NCI-H2227 (cell line): ENCODE measurements around the gene CAMK1D.

Experiments used
- DNase-seq: peaks from one replicate; lab custom pipeline; 2025; ENCODE audit not compliant: unreplicated experiment; lab: John Stamatoyannopoulos, UW

CAMK1D gene

GRCh38 chr10:12511651-12512050 is 162.3 kb downstream of the CAMK1D start:
- no peak for DNase-seq

DNA sequence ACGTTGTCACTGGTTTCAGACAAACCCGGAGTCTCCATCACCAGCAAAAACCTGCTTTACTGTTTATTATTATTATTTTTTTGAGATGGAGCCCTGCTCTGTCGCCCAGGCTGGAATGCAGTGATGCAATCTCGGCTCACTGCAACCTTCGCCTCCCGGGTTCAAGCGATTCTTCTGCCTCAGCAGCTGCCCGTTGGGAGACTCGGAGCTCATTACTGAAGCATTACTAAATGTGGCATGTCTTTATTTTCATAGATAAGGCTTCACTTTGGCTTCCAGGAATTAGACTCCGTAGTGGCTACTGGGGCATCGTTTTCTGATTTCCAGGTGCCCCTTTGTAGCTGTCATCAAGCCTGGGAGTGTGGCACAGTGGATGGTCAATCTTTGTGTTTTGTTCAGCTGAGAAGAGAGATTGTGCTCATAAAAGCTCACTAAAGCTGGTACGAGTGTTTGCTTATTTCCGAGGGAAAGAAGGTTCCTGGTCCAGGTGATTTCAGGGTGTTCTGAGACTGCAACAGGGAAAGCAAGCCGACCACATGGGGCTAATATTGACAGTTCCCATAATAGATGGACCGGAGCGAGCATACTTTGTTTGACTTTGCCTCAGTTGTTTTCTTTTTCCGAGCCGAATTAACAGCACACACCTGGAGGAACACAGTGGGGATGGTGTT is 163.1 kb downstream of the CAMK1D start:
- DNase-seq: no peak

- no peak for DNase-seq
Measured at GRCh38 chr10:12513003-12513365, 163.6 kb downstream of the CAMK1D start.

DNA sequence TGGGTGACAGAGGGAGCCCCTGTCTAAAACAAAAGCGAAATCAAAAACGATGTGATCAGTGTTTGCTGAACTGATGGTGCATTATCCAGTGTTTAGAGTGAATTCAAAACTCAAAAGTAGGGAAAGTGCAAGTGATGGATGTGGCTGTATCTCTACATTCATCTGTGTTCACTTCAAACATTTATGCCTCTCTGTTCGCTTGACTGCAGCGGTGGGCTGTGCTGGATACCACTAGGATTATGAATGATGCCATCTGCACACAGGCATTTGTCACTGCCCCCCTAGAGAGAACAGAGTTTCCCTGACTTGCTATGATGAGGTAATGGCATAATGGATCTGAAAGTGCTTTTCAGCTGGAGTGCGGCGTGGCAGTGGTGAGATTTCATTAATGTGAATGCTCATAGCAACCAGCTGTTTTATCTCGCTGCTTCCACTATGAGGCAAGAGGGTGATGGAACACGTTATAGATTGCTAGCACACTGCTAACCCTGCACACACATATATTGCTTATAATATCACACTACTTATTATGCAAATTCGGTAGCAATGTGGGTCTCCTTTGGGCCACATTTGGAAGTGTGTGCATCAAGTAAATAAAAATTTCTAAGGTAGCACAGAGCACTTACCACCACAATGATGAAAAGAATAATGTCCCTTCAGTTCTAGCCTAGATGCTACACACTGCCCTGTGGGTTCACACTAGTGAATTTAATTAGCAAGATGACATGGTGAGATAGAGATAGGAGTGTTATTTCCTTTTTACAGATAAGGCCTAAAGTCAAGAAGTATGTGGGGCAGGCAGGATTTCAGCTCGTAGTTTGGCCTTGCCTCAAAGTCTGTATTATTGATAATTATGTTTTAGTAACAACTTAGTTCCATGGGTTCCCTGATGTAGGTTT is 164.7 kb downstream of the CAMK1D start:
- peak; percentile 58 for DNase-seq

DNA sequence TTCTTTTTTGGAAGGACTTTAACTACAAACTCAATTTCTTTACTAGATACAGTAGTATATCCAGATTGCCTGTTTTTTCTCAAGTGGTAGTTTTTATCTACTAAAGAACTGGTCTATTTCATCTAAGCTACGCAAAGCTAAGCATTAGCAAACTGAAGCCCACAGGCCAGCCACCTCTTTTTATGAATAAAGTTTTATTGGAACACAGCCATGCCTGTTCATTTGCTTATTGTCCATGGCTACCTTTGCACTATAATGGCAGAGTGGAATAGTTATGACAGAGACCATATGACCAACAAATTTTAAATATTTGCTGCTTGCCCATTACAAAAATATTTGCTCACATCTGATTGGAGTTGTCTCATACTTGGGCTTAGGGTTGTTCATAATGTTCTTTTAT is 168.7 kb downstream of the CAMK1D start:
- DNase-seq: no peak

DNA sequence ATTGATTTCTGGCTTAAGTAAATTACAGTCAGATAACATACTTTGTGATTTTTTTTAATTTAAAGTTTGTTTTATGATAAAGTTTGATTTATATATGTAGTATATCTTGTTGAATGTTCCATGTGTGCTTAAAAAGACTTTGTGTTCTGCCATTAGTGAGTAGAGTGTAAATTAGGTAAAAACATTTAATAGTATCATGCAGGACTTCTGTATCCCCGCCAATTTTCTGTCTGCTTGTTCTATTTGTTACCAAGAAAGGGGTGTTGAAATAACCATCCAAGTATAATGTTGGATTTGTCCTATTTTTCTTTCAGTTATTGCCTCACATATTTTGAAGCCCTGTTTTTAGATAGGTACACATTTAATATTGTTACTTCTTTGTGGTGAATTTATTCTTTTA is 172.1 kb downstream of the CAMK1D start:
- no peak for DNase-seq

- no peak for DNase-seq
Measured at GRCh38 chr10:12526311-12526710, 177.0 kb downstream of the CAMK1D start.

- DNase-seq: no peak
Measured at GRCh38 chr10:12529976-12530375, 180.6 kb downstream of the CAMK1D start.

GRCh38 chr10:12531305-12532220 is 182.2 kb downstream of the CAMK1D start:
- DNase-seq: no peak

- no peak for DNase-seq
Measured at GRCh38 chr10:12533151-12533550, 183.8 kb downstream of the CAMK1D start.

- DNase-seq: no peak
Measured at GRCh38 chr10:12533723-12534122, 184.4 kb downstream of the CAMK1D start.

DNA sequence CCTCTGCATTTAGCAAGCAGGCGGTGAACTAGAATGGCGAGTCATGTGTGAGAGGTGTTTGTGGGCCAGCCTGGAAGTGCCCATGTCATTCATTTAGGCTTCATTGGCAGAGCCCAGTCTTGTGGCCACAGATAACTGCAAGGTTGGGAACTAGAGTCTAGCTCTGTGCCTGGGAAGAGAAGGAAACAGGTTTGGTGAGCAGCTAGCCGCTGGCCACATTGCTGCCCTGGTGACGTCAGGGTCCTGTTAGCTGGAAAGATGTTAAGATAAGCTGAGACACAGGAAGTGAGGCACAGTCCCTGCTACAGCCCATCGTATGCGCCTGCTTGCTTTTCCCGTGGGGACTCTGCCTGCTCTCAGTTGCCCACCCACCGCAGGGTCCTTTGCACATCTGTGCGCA is 185.5 kb downstream of the CAMK1D start:
- no peak for DNase-seq

- DNase-seq: no peak
Measured at GRCh38 chr10:12535656-12536055, 186.3 kb downstream of the CAMK1D start.

- DNase-seq: peak; percentile 5
Measured at GRCh38 chr10:12538491-12538995, 189.2 kb downstream of the CAMK1D start.

DNA sequence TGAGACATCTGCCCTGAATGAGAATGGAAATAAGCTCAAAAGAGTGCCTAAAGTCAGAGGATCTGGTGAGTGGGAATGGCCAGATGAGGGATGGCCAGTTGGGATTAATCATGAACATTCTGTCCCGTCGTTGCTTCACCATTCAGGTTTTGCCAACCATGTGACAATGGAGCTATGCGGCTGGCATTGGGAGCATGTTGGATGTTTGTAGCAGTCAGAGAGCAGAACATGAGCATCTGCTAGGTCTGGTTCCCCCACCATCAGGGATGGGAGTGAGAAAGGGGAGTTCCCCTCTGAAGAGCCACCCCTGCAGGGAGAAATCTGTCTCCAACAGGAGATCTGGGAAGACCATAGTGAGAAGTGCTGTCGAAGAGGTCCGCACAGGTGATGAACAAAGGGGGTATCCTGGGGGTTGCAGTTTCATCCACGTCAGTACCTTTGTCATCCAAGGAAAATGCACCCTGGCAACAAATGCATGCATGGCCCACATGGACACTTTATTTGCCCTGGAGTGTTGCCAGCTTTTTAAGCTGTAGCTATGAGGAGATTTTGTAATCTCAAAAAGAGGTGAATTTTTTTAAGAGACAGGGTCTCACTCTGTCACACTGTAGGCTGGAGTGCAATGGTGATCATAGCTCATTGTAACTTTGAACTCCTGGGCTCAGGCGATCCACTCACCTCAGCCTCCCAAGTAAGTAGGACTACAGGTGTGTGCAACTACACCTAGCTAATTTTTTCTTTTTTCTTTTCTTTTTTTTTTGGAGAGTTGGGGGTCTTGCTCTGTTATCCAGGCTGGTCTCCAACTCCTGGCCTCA is 190.2 kb downstream of the CAMK1D start:
- DNase-seq: no peak

DNA sequence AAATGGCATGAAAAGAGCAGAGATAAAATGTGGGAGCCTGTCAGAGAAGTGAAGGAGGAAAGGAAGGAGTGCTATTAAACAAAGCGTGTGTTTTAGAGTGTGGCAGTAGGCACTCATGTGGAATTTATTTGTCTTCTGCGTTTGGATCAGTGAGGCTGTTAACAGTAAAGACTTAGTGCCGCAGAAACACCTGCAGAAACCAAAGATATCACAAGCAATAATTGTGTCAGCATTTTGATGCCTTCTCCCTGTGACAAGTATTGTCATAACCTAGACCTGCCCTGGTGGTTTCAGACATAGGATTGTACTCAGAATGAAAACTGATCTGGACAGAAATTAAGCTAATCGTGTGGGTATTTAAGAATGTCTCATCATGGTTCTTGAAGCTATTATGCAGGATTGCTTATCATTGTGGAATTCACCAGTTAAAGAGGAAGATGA is 191.0 kb downstream of the CAMK1D start:
- DNase-seq: no peak

GRCh38 chr10:12541446-12542067 is 192.2 kb downstream of the CAMK1D start:
- no peak for DNase-seq

- no peak for DNase-seq
Measured at GRCh38 chr10:12542133-12542670, 192.9 kb downstream of the CAMK1D start.

DNA sequence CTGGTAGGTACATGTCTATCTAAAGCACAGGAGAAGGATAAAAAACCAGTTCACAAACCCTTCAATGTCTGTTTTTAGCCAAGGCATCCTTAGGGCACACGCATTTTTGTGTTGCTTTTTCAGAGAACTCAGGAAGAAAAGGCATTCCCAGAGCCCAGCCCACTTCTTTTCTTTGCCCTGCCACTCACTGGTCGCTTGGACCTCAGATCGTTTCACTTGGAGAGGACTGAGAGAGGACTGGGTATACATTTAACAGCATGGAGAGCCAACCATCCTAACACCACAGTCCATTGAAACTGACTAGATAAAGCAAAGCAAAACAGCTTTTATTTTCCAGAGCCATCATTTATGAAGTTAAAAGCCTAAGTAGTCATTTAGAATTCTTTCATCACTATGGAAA is 194.2 kb downstream of the CAMK1D start:
- no peak for DNase-seq
